ENCODE measurements around the gene CTBP2. TPM values are rescaled to one million over a fixed set of nuclear protein-coding genes. Genes with fewer than 3 reads are reported as not detected.

Gene CTBP2
- total RNA-seq, 4 donors from 2014 or later = 92.4 to 136 (median 125) TPM

DNA sequence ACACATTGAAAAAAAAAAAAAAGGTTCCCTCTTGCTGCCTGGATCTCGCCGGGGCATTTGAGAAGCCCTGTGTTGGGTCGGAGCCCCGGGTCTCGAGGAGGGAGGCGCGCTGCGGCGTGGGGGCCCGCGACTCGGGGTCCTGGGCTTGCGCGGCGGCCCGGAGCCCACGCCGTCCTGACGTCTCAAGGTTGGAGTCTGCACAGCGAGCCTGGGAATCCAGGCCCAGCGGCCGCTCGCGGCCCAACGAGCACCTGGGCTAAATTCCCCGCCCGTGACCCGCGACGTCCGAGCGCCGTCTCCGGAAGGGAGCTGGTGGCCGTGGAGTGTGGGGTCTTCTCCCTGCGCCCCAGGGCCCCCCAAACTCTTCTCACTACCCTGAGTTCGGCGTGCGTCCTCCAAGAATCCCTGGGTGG lies 1.4 kb upstream of the CTBP2 start:
- Histone ChIP-seq H3K4me1 (peaks cover 14 to 19% of the 10 kb centered on the region in 2 donors), H3K36me3 (no peaks in the 10 kb centered on the region), H3K9me3 (no peaks in the 10 kb centered on the region), H3K4me3 (replicated peaks in 1 of 3) (peak overlapping the region; percentile 10 to 79 (median 72)), H3K27ac (peak overlapping the region; percentile 92 to 99 (median 95)), H3K27me3 (no peaks in the 10 kb centered on the region)
- TF ChIP-seq POLR2A (IDR thresholded peaks at IDR 0.05) = no peak
- TF ChIP-seq CTCF (IDR thresholded peaks at IDR 0.05) = peak in 1 of 6 experiments; percentile 5
- peak; percentile 49 to 56 for DNase-seq
- intact Hi-C loops (cut with DNase I) = loop anchor here (5.0 to 10.0 kb wide), 2 partner anchors 104 to 247 kb away; no protein-coding TSS in a partner anchor
- WGBS, 2 donors = 0 to 7% methylated on average over 2 to 3 of the region's 39 CpGs

- TF ChIP-seq POLR2A (IDR thresholded peaks at IDR 0.05) (peak in 1 of 2 donors; percentile 75), CTCF (IDR thresholded peaks at IDR 0.05) (peak in 5 of 6 experiments; percentile 10 to 51 (median 31))
- Histone ChIP-seq H3K4me3 (replicated peaks in 1 of 3) (peak overlapping the region; percentile 10 to 79 (median 72)), H3K27me3 (no peaks in the 10 kb centered on the region), H3K27ac (peak overlapping the region; percentile 92 to 99 (median 95)), H3K4me1 (peaks cover 20 to 25% of the 10 kb centered on the region in 2 donors), H3K36me3 (no peaks in the 10 kb centered on the region), H3K9me3 (no peaks in the 10 kb centered on the region)
- peak; percentile 89 for DNase-seq
- 0 to 1% methylated on average over 33 to 64 of the region's 76 CpGs for whole genome bisulfite sequencing, 2 donors
- intact Hi-C loops (cut with DNase I) = loop anchor here (5.0 to 10.0 kb wide), 2 partner anchors 104 to 246 kb away; no protein-coding TSS in a partner anchor
Measured at GRCh38 chr10:125160856-125161706, 718 bp upstream of the CTBP2 start.

DNA sequence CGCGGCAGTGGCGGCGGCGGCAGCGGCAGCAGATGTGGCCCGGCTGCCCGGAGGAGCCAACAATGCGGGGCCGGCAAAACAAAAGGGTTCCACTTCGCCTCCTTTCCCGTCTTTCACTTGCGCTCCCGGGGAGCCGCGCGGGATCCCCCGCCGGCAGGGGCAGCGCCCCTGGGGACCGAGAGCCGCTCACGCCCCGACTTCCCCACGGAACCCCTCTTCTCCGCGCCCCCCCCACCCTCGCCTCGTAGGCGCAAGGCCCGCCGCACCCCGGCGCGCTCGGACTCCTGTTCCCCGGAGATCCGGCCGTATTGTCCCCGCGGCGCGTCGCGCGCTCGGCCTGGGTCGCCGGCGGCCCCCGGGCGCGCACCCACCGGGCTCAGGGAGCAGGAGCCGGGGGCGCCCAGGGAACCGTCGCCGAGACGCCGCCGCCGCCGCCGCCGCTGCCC lies 854 bp downstream of the CTBP2 start:
- intact Hi-C loops (cut with DNase I) = loop anchor here (10.0 kb wide), 1 partner anchor 75 kb away; no protein-coding TSS in a partner anchor
- Histone ChIP-seq H3K27ac (peak overlapping the region; percentile 94 to 99 (median 95)), H3K4me1 (peaks cover 36 to 41% of the 10 kb centered on the region in 2 donors), H3K36me3 (no peaks in the 10 kb centered on the region), H3K4me3 (replicated peaks in 1 of 3) (peak overlapping the region in 2 of 3 donors; percentile 65 to 72), H3K9me3 (no peaks in the 10 kb centered on the region), H3K27me3 (no peaks in the 10 kb centered on the region)
- DNase-seq = no peak
- 0% methylated on average over 16 of the region's 66 CpGs; no CpG with 5 or more reads in 1 of the 2 donors for WGBS, 2 donors
- no peak for TF ChIP-seq CTCF (IDR thresholded peaks at IDR 0.05)

DNA sequence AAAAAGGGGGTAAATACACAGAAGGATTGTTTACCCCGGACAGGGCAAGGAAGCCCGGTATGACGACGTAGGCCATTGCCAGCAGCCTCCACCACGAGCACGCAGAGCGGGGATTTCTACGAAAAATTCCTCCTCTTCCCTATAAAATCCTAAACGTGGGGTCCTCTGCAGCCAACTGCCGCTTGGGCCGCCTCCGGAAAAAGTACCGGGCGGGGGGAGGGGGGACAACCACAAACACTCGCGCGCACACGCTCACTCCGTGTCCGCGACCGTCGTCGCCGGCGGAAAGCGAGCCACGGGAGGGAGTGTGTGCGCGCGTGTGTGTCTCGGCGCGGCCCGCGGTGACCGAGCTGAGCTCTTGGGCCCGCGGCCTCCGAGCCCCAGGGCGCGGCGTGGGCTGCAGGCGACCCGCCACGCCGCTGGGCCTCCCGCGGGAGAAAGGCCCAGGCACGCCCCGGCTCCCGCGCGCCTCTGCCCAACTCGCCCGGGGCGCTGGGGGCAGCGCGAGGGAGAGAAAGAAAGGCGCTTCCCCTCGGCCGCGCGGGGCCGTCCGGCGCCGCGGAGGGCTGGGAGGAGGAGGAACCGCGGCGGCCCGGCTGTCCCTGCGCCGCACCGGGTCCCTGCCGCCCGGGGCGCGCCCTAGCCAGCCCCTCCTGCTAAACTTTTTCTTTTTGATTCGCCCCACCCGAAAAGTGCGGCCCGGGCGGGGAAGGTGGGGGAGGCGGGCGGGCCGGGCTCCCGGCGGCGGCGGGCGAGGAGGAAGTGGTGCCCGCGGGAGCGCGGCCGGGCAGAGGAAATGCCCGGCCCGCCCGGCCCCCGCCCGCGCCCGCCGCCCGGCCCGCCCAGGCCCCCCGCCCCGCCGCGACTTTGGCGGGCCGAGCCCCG lies 1.5 kb downstream of the CTBP2 start:
- H3K27ac ChIP-seq = peak overlapping the region; percentile 95 to 99 (median 98)

More for the DNA sequence above, 1.5 kb downstream of the CTBP2 start:
- no peaks in the 10 kb centered on the region for H3K27me3 ChIP-seq
- no peaks in the 10 kb centered on the region for H3K9me3 ChIP-seq
- TF ChIP-seq POLR2A (IDR thresholded peaks at IDR 0.05) (peak; percentile 45 to 71), CTCF (IDR thresholded peaks at IDR 0.05) (no peak)
- WGBS, 2 donors = 0 to 1% methylated on average over 32 to 34 of the region's 115 CpGs
- intact Hi-C loops (cut with DNase I) = loop anchor here (10.0 kb wide), 1 partner anchor 74 kb away; no protein-coding TSS in a partner anchor
- H3K4me1 ChIP-seq = peaks cover 43 to 48% of the 10 kb centered on the region in 2 donors
- DNase-seq = peak; percentile 54 to 55
- peak overlapping the region; percentile 32 to 72 (median 39) for H3K4me3 ChIP-seq (replicated peaks in 1 of 3)
- no peaks in the 10 kb centered on the region for H3K36me3 ChIP-seq

Data from thyroid gland (tissue), 4 donors.